Measurements from ENCODE around the gene CELF5. TPM values are rescaled to one million over a fixed set of nuclear protein-coding genes. Genes with fewer than 3 reads are reported as not detected.
A peak's percentile ranks its signal among the peaks of the same experiment; 100 is the strongest.

CELF5 gene
- total and polyA plus RNA-seq, 9 of the 15 experiments (the other 6 are each of a cell fraction or from before 2014, with no cell fraction given): 0.01 to 0.56 (median 0.22) TPM

DNA sequence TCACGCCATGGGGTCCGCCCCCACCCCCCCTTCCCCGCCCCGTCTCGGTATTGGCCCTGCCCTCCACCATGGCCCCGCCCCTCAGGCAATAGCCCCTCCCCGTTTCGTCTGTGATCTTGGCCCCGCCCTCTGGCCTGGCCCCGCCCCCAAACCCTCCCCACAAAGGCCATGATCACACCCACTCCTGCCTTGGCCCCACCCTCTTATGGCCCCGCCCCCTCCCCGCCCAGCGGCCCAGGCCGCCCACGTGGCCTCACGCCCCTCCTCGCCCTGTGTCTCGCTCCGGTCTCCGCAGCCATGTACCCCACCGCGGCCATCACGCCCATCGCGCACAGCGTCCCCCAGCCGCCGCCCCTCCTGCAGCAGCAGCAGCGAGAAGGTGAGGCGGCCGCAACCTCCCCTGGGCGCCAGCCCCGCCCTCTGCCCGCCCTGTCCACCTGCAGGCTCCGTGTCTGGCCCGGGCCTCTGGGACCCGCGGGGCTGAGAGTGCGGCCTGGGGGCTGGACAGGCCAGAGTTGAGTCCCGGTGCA is 61.3 kb downstream of the CELF5 start:
- Histone ChIP-seq H3K9me3 (replicated peaks; ENCODE audit: control insufficient read depth, insufficient read depth, low read depth, low read length) (no peaks in the 10 kb centered on the region), H4K20me1 (replicated peaks; ENCODE audit: control insufficient read depth, insufficient read depth, low read length) (no peaks in the 10 kb centered on the region; the same call in 1 of the 2 replicates), H3K79me2 (ENCODE audit: control insufficient read depth, insufficient read depth, low read length) (no peaks in the 10 kb centered on the region), H3K27ac (ENCODE audit: extremely low read depth, low read depth, low read length) (no peak overlapping the region), H2AFZ (ENCODE audit: low read depth, low read length) (peak overlapping the region; percentile 95), H3K9me1 (ENCODE audit: control insufficient read depth, insufficient read depth, low read length) (no peaks in the 10 kb centered on the region), H3K4me1 (replicated peaks in 1 of 2; ENCODE audit: control insufficient read depth in 2 of 2, insufficient read depth in 2 of 2, low read length in 2 of 2) (peaks cover 12 to 35% of the 10 kb centered on the region in 2 experiments), H3K9ac (ENCODE audit: insufficient read depth in 1 of 2, low read depth in 2 of 2, low read length in 2 of 2) (peak overlapping the region in 1 of 2 experiments; percentile 66; a peak in 3 of 4 replicates), H3K4me3 (peak overlapping the region; percentile 53), H3K36me3 (ENCODE audit: control insufficient read depth, insufficient read depth, low read length) (no peaks in the 10 kb centered on the region), H3K4me2 (ENCODE audit: insufficient read depth, low read length) (peak overlapping the region; percentile 70), H3K27me3 (ENCODE audit: control insufficient read depth in 2 of 2, insufficient read depth in 2 of 2, low read length in 2 of 2) (peaks cover 7 to 20% of the 10 kb centered on the region in 2 experiments; a peak in 3 of 5 replicates)
- intact Hi-C loops (cut with micrococcal nuclease) (no loop called here), in situ Hi-C loops (cut with MboI) (no loop called here)
- POLR2A ChIA-PET: interaction anchor here (0.6 to 1.5 kb wide), 5 partner anchors 10 to 101 kb away, joined by 3 to 16 read pairs (median 4); no protein-coding TSS in a partner anchor
- ATAC-seq (peak; percentile 70), FAIRE-seq (no peak), DNase-seq (ENCODE audit: extremely low read depth in 1 of 4, low spot score in 3 of 4) (peak in 2 of 4 experiments; percentile 98 to 99)
- under 1% methylated on average over 12 of the region's 40 CpGs for WGBS (ENCODE audit: insufficient coverage, low coverage, missing lambda C conversion rate)
- CTCF ChIA-PET (ENCODE audit: low intra/inter-chr PET ratio): no interaction called here
- BruUV-seq (replicated peaks): no TSS peak
- TF ChIP-seq FOXP1 (CRISPR knock-in tag; IDR thresholded peaks at IDR 0.05): 0 out of 2 replicates have a peak, but pooled peaks have one; percentile 34
- no peak for TF ChIP-seq SETDB1 (IDR thresholded peaks at IDR 0.05; ENCODE audit: low read length)
- TF ChIP-seq HDAC6 (IDR thresholded peaks at IDR 0.05; ENCODE audit: low read depth, low read length): no peak
- peak; percentile 66; the same call in 1 of the 2 replicates for TF ChIP-seq RAD51 (IDR thresholded peaks at IDR 0.05; ENCODE audit: borderline replicate concordance, low read depth)
- TF ChIP-seq CUX1 (CRISPR knock-in tag; IDR thresholded peaks at IDR 0.05): no peak
- TF ChIP-seq MTF1 (CRISPR knock-in tag; IDR thresholded peaks at IDR 0.05; ENCODE audit: borderline replicate concordance): no peak
- no peak for TF ChIP-seq CC2D1A (IDR thresholded peaks at IDR 0.05)
- TF ChIP-seq MBD2 (IDR thresholded peaks at IDR 0.05; ENCODE audit: borderline replicate concordance, low read depth): no peak
- no peak for TF ChIP-seq COPS2 (conservative IDR thresholded peaks at IDR 0.05)
- TF ChIP-seq CSDE1 (IDR thresholded peaks at IDR 0.05): no peak
- no peak for TF ChIP-seq BRCA1 (IDR thresholded peaks at IDR 0.05)
- TF ChIP-seq BRCA1 (CRISPR knock-in tag; IDR thresholded peaks at IDR 0.05): no peak
- TF ChIP-seq, protein P1, sequence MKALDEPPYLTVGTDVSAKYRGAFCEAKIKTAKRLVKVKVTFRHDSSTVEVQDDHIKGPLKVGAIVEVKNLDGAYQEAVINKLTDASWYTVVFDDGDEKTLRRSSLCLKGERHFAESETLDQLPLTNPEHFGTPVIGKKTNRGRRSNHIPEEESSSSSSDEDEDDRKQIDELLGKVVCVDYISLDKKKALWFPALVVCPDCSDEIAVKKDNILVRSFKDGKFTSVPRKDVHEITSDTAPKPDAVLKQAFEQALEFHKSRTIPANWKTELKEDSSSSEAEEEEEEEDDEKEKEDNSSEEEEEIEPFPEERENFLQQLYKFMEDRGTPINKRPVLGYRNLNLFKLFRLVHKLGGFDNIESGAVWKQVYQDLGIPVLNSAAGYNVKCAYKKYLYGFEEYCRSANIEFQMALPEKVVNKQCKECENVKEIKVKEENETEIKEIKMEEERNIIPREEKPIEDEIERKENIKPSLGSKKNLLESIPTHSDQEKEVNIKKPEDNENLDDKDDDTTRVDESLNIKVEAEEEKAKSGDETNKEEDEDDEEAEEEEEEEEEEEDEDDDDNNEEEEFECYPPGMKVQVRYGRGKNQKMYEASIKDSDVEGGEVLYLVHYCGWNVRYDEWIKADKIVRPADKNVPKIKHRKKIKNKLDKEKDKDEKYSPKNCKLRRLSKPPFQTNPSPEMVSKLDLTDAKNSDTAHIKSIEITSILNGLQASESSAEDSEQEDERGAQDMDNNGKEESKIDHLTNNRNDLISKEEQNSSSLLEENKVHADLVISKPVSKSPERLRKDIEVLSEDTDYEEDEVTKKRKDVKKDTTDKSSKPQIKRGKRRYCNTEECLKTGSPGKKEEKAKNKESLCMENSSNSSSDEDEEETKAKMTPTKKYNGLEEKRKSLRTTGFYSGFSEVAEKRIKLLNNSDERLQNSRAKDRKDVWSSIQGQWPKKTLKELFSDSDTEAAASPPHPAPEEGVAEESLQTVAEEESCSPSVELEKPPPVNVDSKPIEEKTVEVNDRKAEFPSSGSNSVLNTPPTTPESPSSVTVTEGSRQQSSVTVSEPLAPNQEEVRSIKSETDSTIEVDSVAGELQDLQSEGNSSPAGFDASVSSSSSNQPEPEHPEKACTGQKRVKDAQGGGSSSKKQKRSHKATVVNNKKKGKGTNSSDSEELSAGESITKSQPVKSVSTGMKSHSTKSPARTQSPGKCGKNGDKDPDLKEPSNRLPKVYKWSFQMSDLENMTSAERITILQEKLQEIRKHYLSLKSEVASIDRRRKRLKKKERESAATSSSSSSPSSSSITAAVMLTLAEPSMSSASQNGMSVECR (CRISPR knock-in tag; IDR thresholded peaks at IDR 0.05): peak; percentile 89

Measured in K562 (cell line).